HEK293 (cell line): ENCODE results near the gene MRPS2.

Experiments used
- CTCF ChIA-PET: fragments of 350-600 bp; formaldehyde crosslinking; extraction: SDS; loops from one replicate; lab custom pipeline; 2021; ENCODE audit warnings: antibody characterized with exemption; lab: Yijun Ruan, JAX
- POLR2A ChIA-PET: fragments of 300-600 bp; formaldehyde crosslinking; extraction: SDS; loops from one replicate; lab custom pipeline; 2020; ENCODE audit warnings: antibody characterized with exemption, inconsistent platforms; lab: Yijun Ruan, JAX
- H3K27ac ChIP-seq: fragments of 200-500 bp; sonication (Bioruptor generic); 2 replicates; pipeline ENCODE4 v1.5.1; 2014; ENCODE audit warnings: low read depth, low read length, control low read depth, inconsistent platforms; ENCODE audit errors: extremely low read depth
- H3K36me3 ChIP-seq, 2 experiments: fragments of 200-500 bp in 1 of 2; sonication (Bioruptor generic) in 1 of 2; 1 replicate in 1 of 2; 2 replicates in 1 of 2; pipeline ENCODE4 v1.5.1; 2014 to 2017; ENCODE audit warnings: inconsistent platforms in 2 of 2, low read length in 2 of 2; ENCODE audit not compliant: control insufficient read depth in 2 of 2, insufficient read depth in 1 of 2
- H3K4me1 ChIP-seq: fragments of 200-500 bp; sonication (Bioruptor generic); 2 replicates; pipeline ENCODE4 v1.5.1; 2014; ENCODE audit warnings: mild to moderate bottlenecking, low read length, inconsistent platforms; ENCODE audit not compliant: control insufficient read depth, insufficient read depth
- H3K4me3 ChIP-seq: 2 replicates; pipeline ENCODE4 v1.5.1; 2011; ENCODE audit warnings: low read depth, mild to moderate bottlenecking, control low read depth, low read length, moderate library complexity
- H3K9me3 ChIP-seq: fragments of 200-500 bp; sonication (Bioruptor generic); 2 replicates; pipeline ENCODE4 v1.5.1; 2014; ENCODE audit warnings: low read depth, low read length, inconsistent platforms; ENCODE audit not compliant: control insufficient read depth, insufficient read depth
- GLI2 ChIP-seq: fragments of 450-650 bp; formaldehyde crosslinking; IDR thresholded peaks from 2 replicates; pipeline ENCODE4; 2017; ENCODE audit warnings: missing biosample characterization, missing genetic modification characterization, low read depth, borderline replicate concordance
- HOXC10 ChIP-seq: sonication (generic); formaldehyde crosslinking; IDR thresholded peaks from 2 replicates; pipeline ENCODE4 v1.8.1; 2023; ENCODE audit warnings: mild to moderate bottlenecking, missing genetic modification reagents
- KLF8 ChIP-seq: fragments of 450-650 bp; formaldehyde crosslinking; IDR thresholded peaks from 2 replicates; pipeline ENCODE4 v1.5.1; 2016; ENCODE audit warnings: missing biosample characterization, missing genetic modification characterization
- ZBTB11 ChIP-seq: fragments of 450-650 bp; formaldehyde crosslinking; conservative IDR thresholded peaks from 2 replicates; pipeline ENCODE4 v1.5.1; 2016; ENCODE audit warnings: low read depth, missing biosample characterization, missing genetic modification characterization
- ZBTB44 ChIP-seq: fragments of 450-650 bp; IDR thresholded peaks from 2 replicates; pipeline ENCODE4 v1.5.1; 2018; ENCODE audit warnings: missing biosample characterization, mild to moderate bottlenecking, missing genetic modification characterization
- ZBTB7A ChIP-seq: fragments of 450-650 bp; formaldehyde crosslinking; IDR thresholded peaks from 2 replicates; pipeline ENCODE4 v1.5.1; 2016; ENCODE audit warnings: low read depth, missing biosample characterization, missing genetic modification characterization
- ZNF132 ChIP-seq: fragments of 450-650 bp; formaldehyde crosslinking; IDR thresholded peaks from 2 replicates; pipeline ENCODE4 v1.5.1; 2017; ENCODE audit warnings: missing biosample characterization, missing genetic modification characterization, borderline replicate concordance
- ZNF16 ChIP-seq: fragments of 450-650 bp; formaldehyde crosslinking; IDR thresholded peaks from 2 replicates; pipeline ENCODE4 v1.5.1; 2016; ENCODE audit warnings: low read depth, missing biosample characterization, missing genetic modification characterization
- ZNF184 ChIP-seq: fragments of 450-650 bp; IDR thresholded peaks from 2 replicates; pipeline ENCODE4 v1.5.1; 2018; ENCODE audit warnings: missing biosample characterization, mild to moderate bottlenecking, missing genetic modification characterization
- ZNF214 ChIP-seq: fragments of 450-650 bp; formaldehyde crosslinking; IDR thresholded peaks from 2 replicates; pipeline ENCODE4 v1.5.1; 2017; ENCODE audit warnings: missing biosample characterization, mild to moderate bottlenecking, missing genetic modification characterization, borderline replicate concordance
- ZNF274 ChIP-seq, 2 experiments: fragments of 200-500 bp in 1 of 2; fragments of 450-650 bp in 1 of 2; sonication (Bioruptor generic) in 1 of 2; formaldehyde crosslinking in 1 of 2; IDR thresholded peaks; 2 replicates each; pipeline versions ENCODE4 v1.5.1 to v1.6.1; 2014 to 2016; ENCODE audit warnings: borderline replicate concordance in 1 of 2, inconsistent platforms in 1 of 2, low read length in 1 of 2, missing biosample characterization in 1 of 2, missing genetic modification characterization in 1 of 2
- ZNF529 ChIP-seq: fragments of 450-650 bp; formaldehyde crosslinking; IDR thresholded peaks from 2 replicates; pipeline ENCODE4 v1.5.1; 2017; ENCODE audit warnings: missing genetic modification characterization, missing biosample characterization; ENCODE audit not compliant: insufficient replicate concordance
- ZNF596 ChIP-seq: fragments of 450-650 bp; IDR thresholded peaks from 2 replicates; pipeline ENCODE4 v1.5.0; 2018; ENCODE audit warnings: missing biosample characterization, mild to moderate bottlenecking, missing genetic modification characterization, moderate library complexity
- ZNF600 ChIP-seq: fragments of 450-650 bp; formaldehyde crosslinking; IDR thresholded peaks from 2 replicates; pipeline ENCODE4 v1.5.1; 2016; ENCODE audit warnings: missing biosample characterization, missing genetic modification characterization
- ZNF645 ChIP-seq: fragments of 450-650 bp; formaldehyde crosslinking; IDR thresholded peaks from 2 replicates; pipeline ENCODE4; 2016; ENCODE audit warnings: missing biosample characterization, missing genetic modification characterization
- ZNF777 ChIP-seq: fragments of 450-650 bp; formaldehyde crosslinking; IDR thresholded peaks from 2 replicates; pipeline ENCODE4 v1.5.1; 2017; ENCODE audit warnings: missing biosample characterization, missing genetic modification characterization, borderline replicate concordance
- TF ChIP-seq, protein P1 (sequence below): fragments of 450-650 bp; formaldehyde crosslinking; conservative IDR thresholded peaks from 2 replicates; pipeline ENCODE4 v1.5.1; 2016; ENCODE audit warnings: low read depth, missing biosample characterization, missing genetic modification characterization
- TF ChIP-seq, protein P2 (sequence below): fragments of 450-650 bp; formaldehyde crosslinking; IDR thresholded peaks from 2 replicates; pipeline ENCODE4 v1.5.1; 2016; ENCODE audit warnings: missing biosample characterization, missing genetic modification characterization
- TF ChIP-seq, protein P3 (sequence below): fragments of 450-650 bp; formaldehyde crosslinking; IDR thresholded peaks from 2 replicates; pipeline ENCODE4 v1.5.1; 2016; ENCODE audit warnings: missing biosample characterization, missing genetic modification characterization
- TF ChIP-seq, protein P4 (sequence below): fragments of 450-650 bp; formaldehyde crosslinking; IDR thresholded peaks from 2 replicates; pipeline ENCODE4 v1.5.1; 2016; ENCODE audit warnings: missing biosample characterization, missing genetic modification characterization

Gene MRPS2

DNA sequence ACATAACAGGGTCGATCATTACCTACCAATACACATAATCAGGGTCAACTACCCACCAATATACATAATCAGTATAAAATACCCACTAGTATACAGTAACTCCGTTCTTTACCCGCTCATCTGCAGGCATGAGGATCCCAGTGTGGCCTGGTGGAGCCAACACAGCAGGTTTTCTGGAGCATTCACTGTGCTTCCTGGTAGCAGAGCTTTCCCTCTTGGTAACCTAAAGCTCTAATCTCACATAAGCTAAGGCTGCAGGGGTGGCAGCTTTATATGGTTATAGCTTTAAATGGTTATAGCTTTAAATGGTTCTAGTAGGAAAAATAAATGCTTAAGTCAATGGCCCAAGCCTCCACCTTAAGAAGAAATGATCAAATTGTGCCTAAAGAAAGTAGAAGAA, 32.6 kb downstream of the MRPS2 start (continued):
- TF ChIP-seq ZBTB7A (tag by site-specific recombination) = no peak
- no peak for TF ChIP-seq ZNF274 (IDR thresholded peaks at IDR 0.05; ENCODE audit: low read length)
- no peak for TF ChIP-seq ZNF274 (tag by site-specific recombination; IDR thresholded peaks at IDR 0.05; ENCODE audit: borderline replicate concordance)
- TF ChIP-seq ZNF600 (tag by site-specific recombination) = no peak
- no peak for TF ChIP-seq ZNF16 (tag by site-specific recombination)

- Histone ChIP-seq H3K27ac (no peak overlapping the region), H3K36me3 (no peaks in the 10 kb centered on the region), H3K4me3 (no peak overlapping the region), H3K4me1 (no peaks in the 10 kb centered on the region), H3K9me3 (no peaks in the 10 kb centered on the region)
- ChIA-PET CTCF (interaction anchor here (0.6 to 0.7 kb wide), 2 partner anchors 29 to 70 kb away, joined by 3 read pairs; no protein-coding TSS in a partner anchor), POLR2A (interaction anchor here (0.9 kb wide), 1 partner anchor 8 kb away, joined by 3 read pairs; no protein-coding TSS in a partner anchor)
- TF ChIP-seq, protein P1, sequence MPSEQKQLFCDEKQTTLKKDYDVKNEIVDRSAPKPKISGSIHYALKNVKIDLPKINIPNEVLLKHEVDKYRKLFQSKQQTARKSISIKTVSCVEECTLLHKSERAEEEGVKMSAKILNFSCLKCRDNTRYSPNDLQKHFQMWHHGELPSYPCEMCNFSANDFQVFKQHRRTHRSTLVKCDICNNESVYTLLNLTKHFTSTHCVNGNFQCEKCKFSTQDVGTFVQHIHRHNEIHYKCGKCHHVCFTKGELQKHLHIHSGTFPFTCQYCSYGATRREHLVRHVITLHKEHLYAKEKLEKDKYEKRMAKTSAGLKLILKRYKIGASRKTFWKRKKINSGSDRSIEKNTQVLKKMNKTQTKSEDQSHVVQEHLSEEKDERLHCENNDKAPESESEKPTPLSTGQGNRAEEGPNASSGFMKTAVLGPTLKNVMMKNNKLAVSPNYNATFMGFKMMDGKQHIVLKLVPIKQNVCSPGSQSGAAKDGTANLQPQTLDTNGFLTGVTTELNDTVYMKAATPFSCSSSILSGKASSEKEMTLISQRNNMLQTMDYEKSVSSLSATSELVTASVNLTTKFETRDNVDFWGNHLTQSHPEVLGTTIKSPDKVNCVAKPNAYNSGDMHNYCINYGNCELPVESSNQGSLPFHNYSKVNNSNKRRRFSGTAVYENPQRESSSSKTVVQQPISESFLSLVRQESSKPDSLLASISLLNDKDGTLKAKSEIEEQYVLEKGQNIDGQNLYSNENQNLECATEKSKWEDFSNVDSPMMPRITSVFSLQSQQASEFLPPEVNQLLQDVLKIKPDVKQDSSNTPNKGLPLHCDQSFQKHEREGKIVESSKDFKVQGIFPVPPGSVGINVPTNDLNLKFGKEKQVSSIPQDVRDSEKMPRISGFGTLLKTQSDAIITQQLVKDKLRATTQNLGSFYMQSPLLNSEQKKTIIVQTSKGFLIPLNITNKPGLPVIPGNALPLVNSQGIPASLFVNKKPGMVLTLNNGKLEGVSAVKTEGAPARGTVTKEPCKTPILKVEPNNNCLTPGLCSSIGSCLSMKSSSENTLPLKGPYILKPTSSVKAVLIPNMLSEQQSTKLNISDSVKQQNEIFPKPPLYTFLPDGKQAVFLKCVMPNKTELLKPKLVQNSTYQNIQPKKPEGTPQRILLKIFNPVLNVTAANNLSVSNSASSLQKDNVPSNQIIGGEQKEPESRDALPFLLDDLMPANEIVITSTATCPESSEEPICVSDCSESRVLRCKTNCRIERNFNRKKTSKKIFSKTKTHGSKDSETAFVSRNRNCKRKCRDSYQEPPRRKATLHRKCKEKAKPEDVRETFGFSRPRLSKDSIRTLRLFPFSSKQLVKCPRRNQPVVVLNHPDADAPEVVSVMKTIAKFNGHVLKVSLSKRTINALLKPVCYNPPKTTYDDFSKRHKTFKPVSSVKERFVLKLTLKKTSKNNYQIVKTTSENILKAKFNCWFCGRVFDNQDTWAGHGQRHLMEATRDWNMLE = no peak
- TF ChIP-seq ZNF777 (tag by site-specific recombination) (no peak), ZNF214 (tag by site-specific recombination) (no peak), ZNF184 (tag by site-specific recombination) (no peak), HOXC10 (no peak), ZNF596 (tag by site-specific recombination) (no peak), ZNF529 (tag by site-specific recombination) (no peak), ZNF645 (tag by site-specific recombination) (no peak), ZBTB11 (no peak), GLI2 (tag by site-specific recombination) (no peak), ZBTB44 (tag by site-specific recombination) (no peak), KLF8 (tag by site-specific recombination) (no peak), ZNF132 (tag by site-specific recombination) (no peak)
- TF ChIP-seq, protein P2, sequence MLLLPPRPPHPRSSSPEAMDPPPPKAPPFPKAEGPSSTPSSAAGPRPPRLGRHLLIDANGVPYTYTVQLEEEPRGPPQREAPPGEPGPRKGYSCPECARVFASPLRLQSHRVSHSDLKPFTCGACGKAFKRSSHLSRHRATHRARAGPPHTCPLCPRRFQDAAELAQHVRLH (tag by site-specific recombination) = no peak
- TF ChIP-seq, protein P3, sequence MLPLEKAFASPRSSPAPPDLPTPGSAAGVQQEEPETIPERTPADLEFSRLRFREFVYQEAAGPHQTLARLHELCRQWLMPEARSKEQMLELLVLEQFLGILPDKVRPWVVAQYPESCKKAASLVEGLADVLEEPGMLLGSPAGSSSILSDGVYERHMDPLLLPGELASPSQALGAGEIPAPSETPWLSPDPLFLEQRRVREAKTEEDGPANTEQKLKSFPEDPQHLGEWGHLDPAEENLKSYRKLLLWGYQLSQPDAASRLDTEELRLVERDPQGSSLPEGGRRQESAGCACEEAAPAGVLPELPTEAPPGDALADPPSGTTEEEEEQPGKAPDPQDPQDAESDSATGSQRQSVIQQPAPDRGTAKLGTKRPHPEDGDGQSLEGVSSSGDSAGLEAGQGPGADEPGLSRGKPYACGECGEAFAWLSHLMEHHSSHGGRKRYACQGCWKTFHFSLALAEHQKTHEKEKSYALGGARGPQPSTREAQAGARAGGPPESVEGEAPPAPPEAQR (tag by site-specific recombination) = no peak
- TF ChIP-seq, protein P4, sequence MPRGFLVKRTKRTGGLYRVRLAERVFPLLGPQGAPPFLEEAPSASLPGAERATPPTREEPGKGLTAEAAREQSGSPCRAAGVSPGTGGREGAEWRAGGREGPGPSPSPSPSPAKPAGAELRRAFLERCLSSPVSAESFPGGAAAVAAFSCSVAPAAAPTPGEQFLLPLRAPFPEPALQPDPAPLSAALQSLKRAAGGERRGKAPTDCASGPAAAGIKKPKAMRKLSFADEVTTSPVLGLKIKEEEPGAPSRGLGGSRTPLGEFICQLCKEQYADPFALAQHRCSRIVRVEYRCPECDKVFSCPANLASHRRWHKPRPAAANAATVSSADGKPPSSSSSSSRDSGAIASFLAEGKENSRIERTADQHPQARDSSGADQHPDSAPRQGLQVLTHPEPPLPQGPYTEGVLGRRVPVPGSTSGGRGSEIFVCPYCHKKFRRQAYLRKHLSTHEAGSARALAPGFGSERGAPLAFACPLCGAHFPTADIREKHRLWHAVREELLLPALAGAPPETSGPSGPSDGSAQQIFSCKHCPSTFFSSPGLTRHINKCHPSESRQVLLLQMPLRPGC (tag by site-specific recombination) = no peak
Measured at GRCh38 chr9:135533674-135534073, 33.2 kb downstream of the MRPS2 start.
